A673 (cell line): Measurements from ENCODE around the gene ZNF827.

Source experiments
- EZH2 ChIP-seq: fragments of 200-600 bp; sonication (generic); IDR thresholded peaks from 2 replicates; pipeline ENCODE4 v1.6.1; 2017; ENCODE audit warnings: borderline replicate concordance, low read depth, mild to moderate bottlenecking, mixed read lengths, antibody characterized with exemption, low read length; ENCODE audit not compliant: poor library complexity, severe bottlenecking
- TF ChIP-seq, protein P1 (sequence below): fragments of 300-800, 200-600 bp; sonication (generic); conservative IDR thresholded peaks from 2 replicates; pipeline ENCODE4 v1.5.1; 2017; ENCODE audit warnings: low read depth, mild to moderate bottlenecking, antibody characterized with exemption, low read length, moderate library complexity, mixed read lengths

DNA sequence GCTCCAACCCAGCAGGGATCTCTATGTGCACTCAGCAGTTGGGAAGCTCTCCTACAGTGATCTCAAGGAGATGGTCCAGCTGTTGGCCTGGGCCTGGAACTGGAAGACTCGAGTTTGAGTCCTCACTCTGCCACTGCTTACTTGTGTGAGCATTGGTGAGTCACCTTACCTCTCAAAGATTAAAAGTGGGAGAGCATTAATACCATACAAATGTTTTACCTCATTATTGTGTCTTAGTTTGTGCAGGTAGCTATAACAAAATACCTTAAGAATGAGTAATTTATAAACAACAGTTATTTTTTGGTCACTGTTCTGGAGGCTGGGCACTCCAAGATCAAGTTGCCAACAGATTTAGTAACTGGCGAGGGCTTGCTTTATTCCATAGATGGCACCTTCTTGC lies 21.4 kb upstream of the ZNF827 start:
- TF ChIP-seq, protein P1, sequence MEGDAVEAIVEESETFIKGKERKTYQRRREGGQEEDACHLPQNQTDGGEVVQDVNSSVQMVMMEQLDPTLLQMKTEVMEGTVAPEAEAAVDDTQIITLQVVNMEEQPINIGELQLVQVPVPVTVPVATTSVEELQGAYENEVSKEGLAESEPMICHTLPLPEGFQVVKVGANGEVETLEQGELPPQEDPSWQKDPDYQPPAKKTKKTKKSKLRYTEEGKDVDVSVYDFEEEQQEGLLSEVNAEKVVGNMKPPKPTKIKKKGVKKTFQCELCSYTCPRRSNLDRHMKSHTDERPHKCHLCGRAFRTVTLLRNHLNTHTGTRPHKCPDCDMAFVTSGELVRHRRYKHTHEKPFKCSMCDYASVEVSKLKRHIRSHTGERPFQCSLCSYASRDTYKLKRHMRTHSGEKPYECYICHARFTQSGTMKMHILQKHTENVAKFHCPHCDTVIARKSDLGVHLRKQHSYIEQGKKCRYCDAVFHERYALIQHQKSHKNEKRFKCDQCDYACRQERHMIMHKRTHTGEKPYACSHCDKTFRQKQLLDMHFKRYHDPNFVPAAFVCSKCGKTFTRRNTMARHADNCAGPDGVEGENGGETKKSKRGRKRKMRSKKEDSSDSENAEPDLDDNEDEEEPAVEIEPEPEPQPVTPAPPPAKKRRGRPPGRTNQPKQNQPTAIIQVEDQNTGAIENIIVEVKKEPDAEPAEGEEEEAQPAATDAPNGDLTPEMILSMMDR = no peak
- no peak for TF ChIP-seq EZH2
